GM12878 (cell line): Measurements from ENCODE around the gene EMC6.

Source experiments
- ATF3 ChIP-seq: IDR thresholded peaks from 2 replicates; pipeline ENCODE4 v1.6.1; 2011; ENCODE audit warnings: low read depth, mild to moderate bottlenecking, low read length, moderate library complexity, borderline replicate concordance; ENCODE audit errors: extremely low read depth
- BCL11A ChIP-seq: IDR thresholded peaks from 2 replicates; pipeline ENCODE4 v1.6.1; 2011; ENCODE audit warnings: low read depth, low read length
- CREB1 ChIP-seq: IDR thresholded peaks from 2 replicates; pipeline ENCODE4 v1.6.1; 2012; ENCODE audit warnings: low read depth, mild to moderate bottlenecking, inconsistent platforms
- CTCF ChIP-seq, 3 experiments: IDR thresholded peaks in 2 of 3; conservative IDR thresholded peaks in 1 of 3; 2 replicates each; pipeline ENCODE4 v1.5.1; 2011; ENCODE audit warnings: low read depth in 3 of 3, low read length in 3 of 3, mild to moderate bottlenecking in 3 of 3, control low read depth in 2 of 3, moderate library complexity in 2 of 3, inconsistent platforms in 1 of 3, mixed read lengths in 1 of 3; ENCODE audit not compliant: control insufficient read depth in 2 of 3, insufficient read depth in 1 of 3; ENCODE audit errors: extremely low read depth in 1 of 3
- EP300 ChIP-seq, 2 experiments: fragments of 150-350 bp in 1 of 2; IDR thresholded peaks; 2 replicates each; pipeline ENCODE4 v1.6.1; 2011 to 2012; ENCODE audit warnings: low read depth in 2 of 2, low read length in 2 of 2, borderline replicate concordance in 1 of 2, improper control_type of control experiment in 1 of 2, inconsistent platforms in 1 of 2; ENCODE audit not compliant: control insufficient read depth in 1 of 2
- FOXM1 ChIP-seq: IDR thresholded peaks from 2 replicates; pipeline ENCODE4 v1.6.1; 2012; ENCODE audit warnings: low read depth, mild to moderate bottlenecking, inconsistent platforms, low read length, moderate library complexity
- KLF5 ChIP-seq: fragments of 450-650 bp; IDR thresholded peaks from 2 replicates; pipeline ENCODE4 v1.6.1; 2014; ENCODE audit warnings: mild to moderate bottlenecking; ENCODE audit not compliant: partially characterized antibody
- MYB ChIP-seq: fragments of 150-350 bp; IDR thresholded peaks from 2 replicates; pipeline ENCODE4 v1.6.1; 2014; ENCODE audit warnings: mild to moderate bottlenecking, low read depth, low read length, borderline replicate concordance
- MYC ChIP-seq: IDR thresholded peaks from 2 replicates; pipeline ENCODE4 v1.6.1; 2011; ENCODE audit warnings: mild to moderate bottlenecking, low read length, moderate library complexity, inconsistent platforms; ENCODE audit not compliant: insufficient read depth, insufficient replicate concordance, insufficient read length, severe bottlenecking
- POLR2A ChIP-seq: IDR thresholded peaks from 2 replicates; pipeline ENCODE4 v1.6.1; 2011; ENCODE audit warnings: low read depth, mild to moderate bottlenecking, low read length
- POLR2AphosphoS2 ChIP-seq: IDR thresholded peaks from 2 replicates; pipeline ENCODE4 v1.6.1; 2011; ENCODE audit warnings: low read depth, mild to moderate bottlenecking, low read length, improper control_type of control experiment, moderate library complexity
- POLR2AphosphoS5 ChIP-seq: IDR thresholded peaks from 2 replicates; pipeline ENCODE4 v1.6.1; 2011; ENCODE audit warnings: mild to moderate bottlenecking, low read length, inconsistent platforms

DNA sequence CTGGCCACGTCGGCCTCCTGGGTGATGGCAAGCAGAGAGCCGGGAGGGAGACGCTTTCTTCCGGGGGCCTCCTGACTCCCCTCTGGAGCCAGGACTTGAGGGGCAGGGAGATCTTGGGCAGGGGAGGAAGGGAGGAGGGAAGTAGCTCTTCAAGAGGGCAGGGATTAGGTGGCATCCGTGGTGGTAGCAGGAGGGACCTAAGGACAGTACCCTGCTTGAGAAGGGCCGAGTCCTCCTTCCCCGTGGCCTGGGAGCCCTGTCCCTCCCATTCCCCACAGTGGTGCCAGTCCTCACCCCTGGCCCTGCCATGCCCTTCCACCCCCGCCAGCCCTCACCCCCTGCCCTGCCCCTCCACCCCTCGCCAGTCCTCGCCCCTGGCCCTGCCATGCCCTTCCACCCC is 12.8 kb upstream of the EMC6 start:
- TF ChIP-seq CTCF (IDR thresholded peaks at IDR 0.05 in 2 of 3, conservative IDR thresholded peaks at IDR 0.05 in 1 of 3; ENCODE audit: control insufficient read depth in 2 of 3, extremely low read depth in 1 of 3, insufficient read depth in 1 of 3, low read depth in 3 of 3, low read length in 3 of 3): no peak
- no peak for TF ChIP-seq BCL11A
- no peak for TF ChIP-seq CREB1
- TF ChIP-seq FOXM1: no peak
- TF ChIP-seq MYC: no peak
- no peak for TF ChIP-seq POLR2A
- TF ChIP-seq KLF5: no peak
- TF ChIP-seq EP300 (IDR thresholded peaks at IDR 0.05; ENCODE audit: borderline replicate concordance in 1 of 2, control insufficient read depth in 1 of 2, low read depth in 2 of 2, low read length in 2 of 2): no peak
- no peak for TF ChIP-seq ATF3
- no peak for TF ChIP-seq POLR2AphosphoS5
- TF ChIP-seq MYB: no peak
- no peak for TF ChIP-seq POLR2AphosphoS2
